Mucosa of rectum (tissue), 2 donors: Measurements from ENCODE around the gene APOE.
A peak's percentile ranks its signal among the peaks of the same experiment; 100 is the strongest.
"Not testable (repeated sequence)": the region's sequence is repeated elsewhere in the genome, so short reads cannot be mapped to it uniquely, and the experiment has no call there.

Experiments
- H3K27ac ChIP-seq, 2 donors: one replicate each; pipeline ENCODE4 v1.7.0; 2013; ENCODE audit warnings: inconsistent platforms in 2 of 2, low read depth in 2 of 2, low read length in 2 of 2
- H3K27me3 ChIP-seq, 2 donors: one replicate each; pipeline ENCODE4 v1.7.0; 2013; ENCODE audit warnings: low read length in 2 of 2; ENCODE audit not compliant: control insufficient read depth in 2 of 2, insufficient read depth in 2 of 2
- H3K36me3 ChIP-seq, 2 donors: one replicate each; pipeline ENCODE4 v1.7.0; 2013; ENCODE audit warnings: low read length in 2 of 2; ENCODE audit not compliant: control insufficient read depth in 2 of 2, insufficient read depth in 2 of 2
- H3K4me1 ChIP-seq, 2 donors: one replicate each; pipeline ENCODE4 v1.7.0; 2013; ENCODE audit warnings: low read length in 2 of 2, mild to moderate bottlenecking in 1 of 2; ENCODE audit not compliant: control insufficient read depth in 2 of 2, insufficient read depth in 2 of 2
- H3K4me3 ChIP-seq, 2 donors: one replicate each; pipeline ENCODE4 v1.7.0; 2013; ENCODE audit warnings: low read length in 2 of 2
- H3K9ac ChIP-seq, 2 donors: one replicate each; pipeline ENCODE4 v1.7.0; 2013; ENCODE audit warnings: low read length in 2 of 2, low read depth in 1 of 2, mild to moderate bottlenecking in 1 of 2
- H3K9me3 ChIP-seq, 2 donors: one replicate each; pipeline ENCODE4 v1.7.0; 2013; ENCODE audit warnings: low read length in 2 of 2; ENCODE audit not compliant: control insufficient read depth in 2 of 2
- donor health status: healthy.
- donor health status: Normal muscosa, but diverticular disease.

The APOE gene

GRCh38 chr19:44883922-44884321, 21.7 kb upstream of the APOE start:
- H3K27me3 ChIP-seq = no peaks in the 10 kb centered on the region
- no peaks in the 10 kb centered on the region for H3K4me1 ChIP-seq
- peaks cover 6 to 15% of the 10 kb centered on the region in 2 donors for H3K36me3 ChIP-seq
- H3K9ac ChIP-seq = no peak overlapping the region
- H3K27ac ChIP-seq = no peak overlapping the region
- no peaks in the 10 kb centered on the region for H3K9me3 ChIP-seq
- H3K4me3 ChIP-seq = no peak overlapping the region

- Histone ChIP-seq H3K27ac (no peak overlapping the region), H3K4me1 (peaks cover under 1% of the 10 kb centered on the region in 2 donors), H3K4me3 (no peak overlapping the region), H3K36me3 (peaks cover 6 to 15% of the 10 kb centered on the region in 2 donors), H3K9me3 (no peaks in the 10 kb centered on the region), H3K27me3 (no peaks in the 10 kb centered on the region), H3K9ac (no peak overlapping the region)
Measured at GRCh38 chr19:44884566-44884965, 21.0 kb upstream of the APOE start.

GRCh38 chr19:44886141-44886540, 19.5 kb upstream of the APOE start:
- Histone ChIP-seq H3K36me3 (peaks cover 6 to 15% of the 10 kb centered on the region in 2 donors), H3K9ac (no peak overlapping the region), H3K27ac (no peak overlapping the region), H3K4me3 (no peak overlapping the region), H3K4me1 (peaks cover 7 to 9% of the 10 kb centered on the region in 2 donors), H3K9me3 (no peaks in the 10 kb centered on the region), H3K27me3 (no peaks in the 10 kb centered on the region)

GRCh38 chr19:44887648-44888047, 17.9 kb upstream of the APOE start:
- no peaks in the 10 kb centered on the region for H3K9me3 ChIP-seq
- H3K4me1 ChIP-seq = peaks cover 18 to 20% of the 10 kb centered on the region in 2 donors
- H3K36me3 ChIP-seq = peaks cover 6 to 18% of the 10 kb centered on the region in 2 donors
- H3K27me3 ChIP-seq = no peaks in the 10 kb centered on the region
- H3K4me3 ChIP-seq = no peak overlapping the region
- H3K27ac ChIP-seq = no peak overlapping the region
- H3K9ac ChIP-seq = no peak overlapping the region

- Histone ChIP-seq H3K36me3 (peaks cover 7 to 23% of the 10 kb centered on the region in 2 donors), H3K4me1 (peaks cover 18 to 20% of the 10 kb centered on the region in 2 donors)
- H3K4me3 ChIP-seq, H3K27ac ChIP-seq, H3K9me3 ChIP-seq, H3K9ac ChIP-seq, H3K27me3 ChIP-seq: not testable (repeated sequence)
Measured at GRCh38 chr19:44888335-44888734, 17.3 kb upstream of the APOE start.

GRCh38 chr19:44889830-44890365, 15.7 kb upstream of the APOE start:
- Histone ChIP-seq H3K4me1 (peaks cover 18 to 20% of the 10 kb centered on the region in 2 donors), H3K9ac (peak overlapping the region in 1 of 2 donors; percentile 74), H3K36me3 (peaks cover 16 to 35% of the 10 kb centered on the region in 2 donors), H3K4me3 (peak overlapping the region; percentile 77 to 82), H3K9me3 (no peaks in the 10 kb centered on the region), H3K27me3 (no peaks in the 10 kb centered on the region), H3K27ac (peak overlapping the region; percentile 96 to 97)

GRCh38 chr19:44890366-44891015, 15.1 kb upstream of the APOE start:
- Histone ChIP-seq H3K4me3 (peak overlapping the region; percentile 77 to 82), H3K36me3 (peaks cover 16 to 39% of the 10 kb centered on the region in 2 donors), H3K27me3 (no peaks in the 10 kb centered on the region), H3K9ac (peak overlapping the region; percentile 72 to 74), H3K4me1 (peaks cover 18 to 20% of the 10 kb centered on the region in 2 donors), H3K9me3 (no peaks in the 10 kb centered on the region), H3K27ac (peak overlapping the region; percentile 96 to 97)

GRCh38 chr19:44891016-44891882, 14.3 kb upstream of the APOE start, which contains the start of gene TOMM40:
TSS of gene TOMM40 (plus strand) at chr19:44891254. CDS start at chr19:44891416, 162 bp downstream.
- H3K27me3 ChIP-seq = no peaks in the 10 kb centered on the region
- peaks cover 22 to 41% of the 10 kb centered on the region in 2 donors for H3K36me3 ChIP-seq
- H3K9me3 ChIP-seq = no peaks in the 10 kb centered on the region
- H3K27ac ChIP-seq = peak within 1 kb of the TSS; percentile 96 to 97
- peaks cover 18 to 20% of the 10 kb centered on the region in 2 donors for H3K4me1 ChIP-seq
- H3K4me3 ChIP-seq = peak within 1 kb of the TSS; percentile 82 to 88
- H3K9ac ChIP-seq = peak within 1 kb of the TSS; percentile 74 to 85

GRCh38 chr19:44892932-44893331, 12.7 kb upstream of the APOE start:
- H3K4me3 ChIP-seq = no peak overlapping the region
- H3K9me3 ChIP-seq = no peaks in the 10 kb centered on the region
- H3K9ac ChIP-seq = no peak overlapping the region
- H3K27me3 ChIP-seq = no peaks in the 10 kb centered on the region
- H3K36me3 ChIP-seq = peaks cover 26 to 48% of the 10 kb centered on the region in 2 donors
- no peak overlapping the region for H3K27ac ChIP-seq
- H3K4me1 ChIP-seq = peaks cover 18 to 20% of the 10 kb centered on the region in 2 donors
